Tibial artery (tissue), 4 donors: Measurements from ENCODE around the gene CACNA1D.

ENCODE experiments used
- DNase-seq, 2 donors: peaks; one replicate each; pipeline ENCODE4 v3.0.0-alpha.2; 2019
- H3K27ac ChIP-seq, 2 donors: fragments of 200-600 bp; sonication (generic) in 1 of 2; 1 replicate in 1 of 2; 2 replicates in 1 of 2; pipeline ENCODE4 v1.5.1; 2018 to 2019; ENCODE audit warnings: mild to moderate bottlenecking in 1 of 2
- H3K27me3 ChIP-seq, 2 donors: fragments of 200-600 bp; sonication (generic) in 1 of 2; one replicate each; pipeline versions ENCODE4 v1.5.1 to v1.6.0; 2016 to 2019
- H3K36me3 ChIP-seq, 3 donors: fragments of 200-600 bp; sonication (generic) in 2 of 3; one replicate each; pipeline ENCODE4 v1.5.1; 2016 to 2019; ENCODE audit warnings: mild to moderate bottlenecking in 2 of 3
- H3K4me1 ChIP-seq, 4 donors: fragments of 200-600 bp; sonication (generic) in 2 of 4; 1 replicate in 3 of 4; 2 replicates in 1 of 4; pipeline ENCODE4 v1.5.1; 2016 to 2019
- H3K4me3 ChIP-seq, 2 donors: fragments of 200-600 bp; sonication (generic) in 1 of 2; 1 replicate in 1 of 2; 2 replicates in 1 of 2; pipeline ENCODE4 v1.5.1; 2018 to 2019; ENCODE audit warnings: mild to moderate bottlenecking in 2 of 2
- H3K9me3 ChIP-seq, 3 donors: fragments of 200-600 bp; sonication (generic) in 1 of 3; one replicate each; pipeline ENCODE4 v1.5.1; 2016 to 2019
- intact Hi-C: fragments of 100-400 bp; cut with DNase I; formaldehyde crosslinking; loops from one replicate; pipeline ENCODE4 v1.15.0; 2023; ENCODE audit warnings: low total_unique reads
- TF ChIP-seq, protein P1 (sequence below), 2 experiments: fragments of 200-600 bp in 1 of 2; fragments of 450-650 bp in 1 of 2; IDR thresholded peaks; one replicate each; pipeline ENCODE4 v1.5.1; 2017 to 2019; ENCODE audit warnings: antibody characterized with exemption in 2 of 2, mild to moderate bottlenecking in 1 of 2, moderate library complexity in 1 of 2

The CACNA1D gene

GRCh38 chr3:53740956-53741355 is 246.5 kb downstream of the CACNA1D start:
- Histone ChIP-seq H3K4me1 (no peaks in the 10 kb centered on the region), H3K36me3 (no peaks in the 10 kb centered on the region), H3K27ac (no peak overlapping the region), H3K4me3 (no peak overlapping the region), H3K27me3 (no peaks in the 10 kb centered on the region), H3K9me3 (no peaks in the 10 kb centered on the region)
- intact Hi-C loops, result no loop called here
- TF ChIP-seq, protein P1, sequence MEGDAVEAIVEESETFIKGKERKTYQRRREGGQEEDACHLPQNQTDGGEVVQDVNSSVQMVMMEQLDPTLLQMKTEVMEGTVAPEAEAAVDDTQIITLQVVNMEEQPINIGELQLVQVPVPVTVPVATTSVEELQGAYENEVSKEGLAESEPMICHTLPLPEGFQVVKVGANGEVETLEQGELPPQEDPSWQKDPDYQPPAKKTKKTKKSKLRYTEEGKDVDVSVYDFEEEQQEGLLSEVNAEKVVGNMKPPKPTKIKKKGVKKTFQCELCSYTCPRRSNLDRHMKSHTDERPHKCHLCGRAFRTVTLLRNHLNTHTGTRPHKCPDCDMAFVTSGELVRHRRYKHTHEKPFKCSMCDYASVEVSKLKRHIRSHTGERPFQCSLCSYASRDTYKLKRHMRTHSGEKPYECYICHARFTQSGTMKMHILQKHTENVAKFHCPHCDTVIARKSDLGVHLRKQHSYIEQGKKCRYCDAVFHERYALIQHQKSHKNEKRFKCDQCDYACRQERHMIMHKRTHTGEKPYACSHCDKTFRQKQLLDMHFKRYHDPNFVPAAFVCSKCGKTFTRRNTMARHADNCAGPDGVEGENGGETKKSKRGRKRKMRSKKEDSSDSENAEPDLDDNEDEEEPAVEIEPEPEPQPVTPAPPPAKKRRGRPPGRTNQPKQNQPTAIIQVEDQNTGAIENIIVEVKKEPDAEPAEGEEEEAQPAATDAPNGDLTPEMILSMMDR (IDR thresholded peaks at IDR 0.05), result no peak
- no peak for DNase-seq

GRCh38 chr3:53744351-53744750 is 249.9 kb downstream of the CACNA1D start:
- DNase-seq, result no peak
- Histone ChIP-seq H3K9me3 (no peaks in the 10 kb centered on the region), H3K36me3 (no peaks in the 10 kb centered on the region), H3K4me1 (no peaks in the 10 kb centered on the region), H3K4me3 (no peak overlapping the region), H3K27ac (no peak overlapping the region), H3K27me3 (no peaks in the 10 kb centered on the region)
- TF ChIP-seq, protein P1 (IDR thresholded peaks at IDR 0.05), result no peak
- intact Hi-C loops, result no loop called here

DNA sequence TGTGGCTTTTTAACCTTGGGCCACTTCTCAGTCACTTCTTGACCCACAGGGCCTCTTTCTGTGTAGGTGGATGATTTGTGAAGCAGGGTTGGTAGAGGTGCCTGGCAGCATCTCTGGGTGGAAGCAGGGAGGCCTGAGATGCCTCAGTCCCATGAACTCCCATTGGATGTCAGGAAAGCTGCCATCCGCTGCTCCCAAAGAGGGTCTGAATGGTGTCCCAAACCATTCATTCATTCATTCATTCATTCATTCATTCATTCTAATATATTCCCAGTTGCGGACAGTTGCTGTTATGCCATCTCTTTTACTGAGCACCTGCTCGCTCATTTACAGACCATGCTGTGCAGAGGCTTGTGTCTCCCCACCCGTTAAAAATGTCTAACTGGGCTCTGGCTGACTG is 253.1 kb downstream of the CACNA1D start:
- Histone ChIP-seq H3K9me3 (no peaks in the 10 kb centered on the region), H3K27me3 (no peaks in the 10 kb centered on the region), H3K4me3 (no peak overlapping the region), H3K4me1 (no peaks in the 10 kb centered on the region), H3K27ac (no peak overlapping the region), H3K36me3 (no peaks in the 10 kb centered on the region)
- intact Hi-C loops, result no loop called here
- TF ChIP-seq, protein P1 (IDR thresholded peaks at IDR 0.05), result no peak
- DNase-seq, result no peak

DNA sequence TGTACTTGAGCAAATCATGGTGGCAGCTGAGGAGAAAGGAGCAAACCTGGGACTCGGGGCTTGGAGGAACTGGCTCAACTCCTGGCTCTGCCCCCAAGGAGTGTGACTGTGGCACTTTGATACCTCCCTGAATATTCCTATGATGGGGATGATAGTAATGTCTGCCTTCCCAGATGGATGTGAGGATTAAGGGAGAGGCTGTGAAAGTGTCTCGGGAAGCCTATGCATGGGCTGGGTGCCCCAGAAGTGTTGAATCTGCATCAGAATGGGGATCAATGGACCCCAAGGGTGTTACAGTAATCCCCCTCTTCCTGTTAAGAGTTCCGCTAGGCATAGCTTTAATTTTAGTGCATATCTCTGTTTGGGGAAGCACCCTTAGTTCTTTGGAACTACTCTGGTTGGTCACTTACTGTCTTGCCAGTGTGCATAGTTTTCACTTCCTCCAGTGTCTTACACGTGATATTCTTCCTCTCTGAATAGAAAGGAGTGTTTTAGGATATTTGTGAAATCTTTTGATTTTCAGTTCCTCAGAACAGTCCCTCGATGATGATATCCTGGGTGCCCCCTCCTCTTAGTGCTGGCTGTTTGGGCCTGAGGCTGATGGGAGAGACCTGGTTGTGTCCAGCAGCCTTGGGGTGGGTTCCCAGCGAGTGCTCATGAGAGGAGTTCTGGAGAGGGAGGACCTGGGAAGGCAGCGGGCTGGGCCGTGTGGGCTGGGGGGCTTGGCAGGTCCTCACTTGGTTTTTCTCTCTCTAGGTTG is 254.3 kb downstream of the CACNA1D start:
- DNase-seq, result no peak
- Histone ChIP-seq H3K9me3 (no peaks in the 10 kb centered on the region), H3K27ac (no peak overlapping the region), H3K4me3 (no peak overlapping the region), H3K27me3 (no peaks in the 10 kb centered on the region), H3K4me1 (no peaks in the 10 kb centered on the region), H3K36me3 (no peaks in the 10 kb centered on the region)
- TF ChIP-seq, protein P1 (IDR thresholded peaks at IDR 0.05), result no peak
- intact Hi-C loops, result no loop called here

GRCh38 chr3:53749448-53749847 is 255.0 kb downstream of the CACNA1D start:
- H3K36me3 ChIP-seq, result no peaks in the 10 kb centered on the region
- no peaks in the 10 kb centered on the region for H3K4me1 ChIP-seq
- H3K27me3 ChIP-seq, result no peaks in the 10 kb centered on the region
- no peak overlapping the region for H3K4me3 ChIP-seq
- TF ChIP-seq, protein P1 (IDR thresholded peaks at IDR 0.05), result no peak
- intact Hi-C loops, result no loop called here
- DNase-seq, result no peak
- no peak overlapping the region for H3K27ac ChIP-seq
- no peaks in the 10 kb centered on the region for H3K9me3 ChIP-seq
